Activated CD8-positive, alpha-beta T cell treated with anti-CD3 and anti-CD28 coated beads for 36 hours (primary cell): ENCODE measurements around the gene IRF2. TPM values are rescaled to one million over a fixed set of nuclear protein-coding genes. Genes with fewer than 3 reads are reported as not detected.
A peak's percentile ranks its signal among the peaks of the same experiment; 100 is the strongest.

Source experiments
- ATAC-seq: fragments of 200-7000 bp; cut with Tn5 transposase; one replicate; pipeline ENCODE4 v1.10.0; 2021; ENCODE audit warnings: mild to moderate bottlenecking, moderate library complexity
- CTCF ChIA-PET: fragments of 350-600 bp; sonication (Branson Sonifier 250); formaldehyde crosslinking; loops from one replicate; lab custom pipeline; 2021; ENCODE audit warnings: antibody characterized with exemption; lab: Charles Lee
- POLR2A ChIA-PET: fragments of 350-600 bp; sonication (Branson Sonifier 250); formaldehyde crosslinking; loops from one replicate; lab custom pipeline; 2021; ENCODE audit warnings: antibody characterized with exemption; lab: Charles Lee
- DNase-seq: peaks from one replicate; pipeline ENCODE4 v3.0.0-alpha.2; 2020
- H3K27ac Mint-ChIP-seq: one replicate; pipeline ENCODE4 v1.8.0; 2021; ENCODE audit warnings: mild to moderate bottlenecking, mixed read lengths
- H3K27me3 Mint-ChIP-seq: one replicate; pipeline ENCODE4 v1.8.0; 2021; ENCODE audit warnings: mixed read lengths
- H3K36me3 Mint-ChIP-seq: one replicate; pipeline ENCODE4 v1.8.0; 2021; ENCODE audit warnings: low read depth, mixed read lengths
- H3K4me1 Mint-ChIP-seq: one replicate; pipeline ENCODE4 v1.8.0; 2021; ENCODE audit warnings: low read depth, mixed read lengths
- H3K4me3 Mint-ChIP-seq: one replicate; pipeline ENCODE4 v1.8.0; 2021; ENCODE audit warnings: mild to moderate bottlenecking, moderate library complexity, mixed read lengths
- H3K9me3 Mint-ChIP-seq: one replicate; pipeline ENCODE4 v1.8.0; 2021; ENCODE audit warnings: mixed read lengths
- CTCF ChIP-seq: fragments of 200-600 bp; IDR thresholded peaks from one replicate; pipeline ENCODE4 v1.8.0; 2022; ENCODE audit warnings: antibody characterized with exemption, mild to moderate bottlenecking
- intact Hi-C: fragments of 100-400 bp; cut with micrococcal nuclease; formaldehyde crosslinking; loops from one replicate; pipeline ENCODE4 v1.10.0; 2022
- total RNA-seq, 2 experiments: library from RNA; stranded (reverse); gene quantifications; one replicate each; pipeline ENCODE4 v1.2.3, GENCODE V29; 2021

The IRF2 gene
- total RNA-seq, 2 experiments from 2014 or later, result 48.1 to 56.4 TPM

DNA sequence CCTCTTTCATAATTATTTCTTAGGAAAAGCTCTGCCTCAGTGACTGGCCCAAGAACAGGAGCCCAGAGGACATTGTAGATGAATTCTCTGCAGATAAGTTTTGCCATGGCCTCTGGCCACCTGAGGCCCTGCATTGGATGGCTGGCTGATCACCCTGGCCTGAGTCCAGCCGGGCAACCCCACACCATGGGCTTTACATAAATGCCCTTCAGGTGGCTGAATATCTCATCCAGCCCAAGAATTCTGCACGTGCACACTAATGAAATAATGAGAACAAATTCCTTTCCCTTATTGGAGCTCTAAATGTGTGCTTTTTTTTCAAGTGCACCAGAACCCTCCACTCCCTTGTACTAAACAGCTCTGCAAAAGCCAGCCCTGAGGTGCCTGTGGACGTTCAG is 65.7 kb downstream of the IRF2 start:
- ChIA-PET POLR2A (interaction anchor here (0.9 to 1.3 kb wide), 4 partner anchors 9 to 326 kb away, joined by 3 to 4 read pairs (median 4); no protein-coding TSS in a partner anchor), CTCF (interaction anchor here (0.8 to 3.6 kb wide), 4 partner anchors 17 to 145 kb away, joined by 3 to 23 read pairs (median 3); no protein-coding TSS in a partner anchor)
- Mint-ChIP-seq H3K27ac (peak overlapping the region; percentile 76), H3K36me3 (peaks cover 58% of the 10 kb centered on the region), H3K4me3 (no peak overlapping the region), H3K27me3 (no peaks in the 10 kb centered on the region), H3K9me3 (no peaks in the 10 kb centered on the region), H3K4me1 (peaks cover 61% of the 10 kb centered on the region)
- intact Hi-C loops, result no loop called here
- DNase-seq (no peak), ATAC-seq (no peak)
- no peak for TF ChIP-seq CTCF

GRCh38 chr4:184408021-184408683 is 66.2 kb downstream of the IRF2 start:
- CTCF ChIA-PET, result interaction anchor here (0.8 to 3.6 kb wide), 4 partner anchors 16 to 144 kb away, joined by 3 to 23 read pairs (median 3); no protein-coding TSS in a partner anchor
- H3K36me3 Mint-ChIP-seq, result peaks cover 58% of the 10 kb centered on the region
- ATAC-seq (peak; percentile 31), DNase-seq (no peak)
- no peaks in the 10 kb centered on the region for H3K9me3 Mint-ChIP-seq
- TF ChIP-seq CTCF, result no peak
- intact Hi-C loops, result no loop called here
- H3K27me3 Mint-ChIP-seq, result no peaks in the 10 kb centered on the region
- peak overlapping the region; percentile 56 for H3K27ac Mint-ChIP-seq
- H3K4me1 Mint-ChIP-seq, result peaks cover 61% of the 10 kb centered on the region
- no peak overlapping the region for H3K4me3 Mint-ChIP-seq
- POLR2A ChIA-PET, result interaction anchor here (0.9 to 1.3 kb wide), 4 partner anchors 9 to 326 kb away, joined by 3 to 4 read pairs (median 4); no protein-coding TSS in a partner anchor

DNA sequence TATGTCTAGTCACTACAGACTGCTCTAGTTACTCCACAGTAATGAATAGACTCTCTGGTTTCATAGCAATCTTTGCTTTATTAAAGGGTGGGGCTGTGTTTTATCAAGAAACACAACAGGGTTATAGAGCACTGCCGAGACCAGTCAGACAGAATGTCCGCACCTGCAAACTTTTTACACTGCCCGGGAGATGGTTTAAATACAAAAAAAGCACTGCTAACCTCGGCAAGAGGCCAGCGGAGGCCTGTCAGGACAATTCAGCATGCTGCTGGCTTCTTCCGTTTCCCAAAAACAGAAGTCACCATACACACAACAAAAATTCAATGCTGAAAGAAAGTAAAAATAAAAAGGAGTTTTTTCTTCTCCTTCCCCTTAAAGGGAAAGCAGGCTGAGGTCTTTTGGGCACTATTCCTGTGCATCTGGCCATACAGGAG is 67.4 kb downstream of the IRF2 start:
- no peak for DNase-seq
- H3K9me3 Mint-ChIP-seq, result no peaks in the 10 kb centered on the region
- no peak for TF ChIP-seq CTCF
- peaks cover 67% of the 10 kb centered on the region for H3K4me1 Mint-ChIP-seq
- CTCF ChIA-PET, result interaction anchor here (1.2 kb wide), 1 partner anchor 143 kb away, joined by 3 read pairs; no protein-coding TSS in a partner anchor
- H3K27me3 Mint-ChIP-seq, result no peaks in the 10 kb centered on the region
- no peak overlapping the region for H3K4me3 Mint-ChIP-seq
- peaks cover 64% of the 10 kb centered on the region for H3K36me3 Mint-ChIP-seq
- no peak for ATAC-seq
- POLR2A ChIA-PET, result no interaction called here
- intact Hi-C loops, result no loop called here
- no peak overlapping the region for H3K27ac Mint-ChIP-seq

GRCh38 chr4:184404047-184404446 is 70.3 kb downstream of the IRF2 start:
- ChIA-PET POLR2A (interaction anchor here (0.5 kb wide), 1 partner anchor 1496 kb away, joined by 4 read pairs; no protein-coding TSS in a partner anchor), CTCF (interaction anchor here (0.6 kb wide), 1 partner anchor 28 kb away, joined by 3 read pairs; no protein-coding TSS in a partner anchor)
- intact Hi-C loops, result no loop called here
- H3K4me1 Mint-ChIP-seq, result peaks cover 58% of the 10 kb centered on the region
- no peak for ATAC-seq
- no peak overlapping the region for H3K27ac Mint-ChIP-seq
- DNase-seq, result no peak
- no peak for TF ChIP-seq CTCF
- no peaks in the 10 kb centered on the region for H3K9me3 Mint-ChIP-seq
- peaks cover 56% of the 10 kb centered on the region for H3K36me3 Mint-ChIP-seq
- H3K27me3 Mint-ChIP-seq, result no peaks in the 10 kb centered on the region
- H3K4me3 Mint-ChIP-seq, result no peak overlapping the region

GRCh38 chr4:184403384-184403781 is 71.0 kb downstream of the IRF2 start:
- Mint-ChIP-seq H3K4me1 (peaks cover 51% of the 10 kb centered on the region), H3K27me3 (no peaks in the 10 kb centered on the region), H3K36me3 (peaks cover 53% of the 10 kb centered on the region), H3K4me3 (no peak overlapping the region), H3K9me3 (no peaks in the 10 kb centered on the region), H3K27ac (peak overlapping the region; percentile 51)
- ChIA-PET POLR2A (no interaction called here), CTCF (no interaction called here)
- no peak for ATAC-seq
- intact Hi-C loops, result no loop called here
- no peak for DNase-seq
- TF ChIP-seq CTCF, result no peak
